Skeletal muscle satellite cell (primary cell): ENCODE results near the gene GTF2F2. TPM values are rescaled to one million over a fixed set of nuclear protein-coding genes. Genes with fewer than 3 reads are reported as not detected.
A peak's percentile ranks its signal among the peaks of the same experiment; 100 is the strongest.

Experiments
- H3K27me3 ChIP-seq: 2 replicates; pipeline ENCODE4 v1.7.0; 2013; ENCODE audit warnings: low read length; ENCODE audit not compliant: control insufficient read depth, insufficient read depth
- H3K36me3 ChIP-seq: 2 replicates; pipeline ENCODE4 v1.7.0; 2013; ENCODE audit warnings: mild to moderate bottlenecking, control low read depth, low read length; ENCODE audit not compliant: insufficient read depth
- H3K4me1 ChIP-seq: 2 replicates; pipeline ENCODE4 v1.7.0; 2013; ENCODE audit warnings: low read length; ENCODE audit not compliant: control insufficient read depth, insufficient read depth
- H3K4me2 ChIP-seq: 2 replicates; pipeline ENCODE4 v1.7.0; 2013; ENCODE audit warnings: mild to moderate bottlenecking, low read length
- H3K4me3 ChIP-seq: 2 replicates; pipeline ENCODE4 v1.7.0; 2013; ENCODE audit warnings: low read length
- H3K9ac ChIP-seq: 2 replicates; pipeline ENCODE4 v1.7.0; 2013; ENCODE audit warnings: mild to moderate bottlenecking, low read depth, low read length, moderate library complexity
- H3K9me3 ChIP-seq: replicated peaks from 2 replicates; pipeline ENCODE4 v1.7.0; 2013; ENCODE audit warnings: mild to moderate bottlenecking, control low read depth, low read length
- total RNA-seq: library from RNA; depleted of rRNA; stranded (reverse); fragments of >200 nt; gene quantifications from 2 replicates; pipeline ENCODE4 v1.2.3, GENCODE V29; 2012; rRNA removed

Gene GTF2F2, protein sequence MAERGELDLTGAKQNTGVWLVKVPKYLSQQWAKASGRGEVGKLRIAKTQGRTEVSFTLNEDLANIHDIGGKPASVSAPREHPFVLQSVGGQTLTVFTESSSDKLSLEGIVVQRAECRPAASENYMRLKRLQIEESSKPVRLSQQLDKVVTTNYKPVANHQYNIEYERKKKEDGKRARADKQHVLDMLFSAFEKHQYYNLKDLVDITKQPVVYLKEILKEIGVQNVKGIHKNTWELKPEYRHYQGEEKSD
- 19.7 and 23.1 TPM in 2 replicates for total RNA-seq

GRCh38 chr13:45119991-45120864 is at the start of gene GTF2F2:
TSS of gene GTF2F2 (plus strand) at chr13:45120510. CDS start at chr13:45120656, 146 bp downstream.
- Histone ChIP-seq H3K4me3 (peak within 1 kb of the TSS; percentile 87), H3K4me1 (peaks cover 14% of the 10 kb centered on the region), H3K9ac (peak within 1 kb of the TSS; percentile 91), H3K9me3 (no peaks in the 10 kb centered on the region), H3K27me3 (no peaks in the 10 kb centered on the region), H3K4me2 (peak within 1 kb of the TSS; percentile 92), H3K36me3 (no peaks in the 10 kb centered on the region)

DNA sequence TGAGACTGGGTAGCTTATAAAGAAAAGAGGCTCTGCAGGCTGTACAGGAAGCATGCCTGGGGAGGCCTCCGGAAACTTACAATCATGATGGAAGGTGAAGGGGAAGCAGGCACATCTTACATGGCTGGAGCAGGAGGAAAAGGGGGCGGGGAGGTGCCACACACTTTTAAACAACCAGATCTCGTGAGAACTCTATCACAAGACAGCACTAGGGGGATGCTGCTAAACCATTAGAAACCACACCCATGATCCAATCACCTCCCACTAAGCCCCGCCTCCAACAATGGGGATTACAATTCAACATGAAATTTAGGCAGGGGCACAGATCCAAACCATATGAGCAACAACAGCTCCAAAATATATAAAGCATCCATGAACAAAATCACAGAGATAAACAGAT is 46.5 kb upstream of the GTF2F2 start:
- Histone ChIP-seq H3K4me2 (no peak overlapping the region), H3K4me3 (no peak overlapping the region), H3K9me3 (no peaks in the 10 kb centered on the region), H3K9ac (no peak overlapping the region), H3K4me1 (no peaks in the 10 kb centered on the region), H3K27me3 (peaks cover 11% of the 10 kb centered on the region), H3K36me3 (no peaks in the 10 kb centered on the region)

GRCh38 chr13:45074721-45075120 is 45.6 kb upstream of the GTF2F2 start:
- H3K4me3 ChIP-seq: no peak overlapping the region
- H3K9me3 ChIP-seq: no peaks in the 10 kb centered on the region
- no peaks in the 10 kb centered on the region for H3K36me3 ChIP-seq
- peaks cover 13% of the 10 kb centered on the region for H3K27me3 ChIP-seq
- H3K4me2 ChIP-seq: no peak overlapping the region
- H3K9ac ChIP-seq: no peak overlapping the region
- H3K4me1 ChIP-seq: no peaks in the 10 kb centered on the region

GRCh38 chr13:45078003-45078402 is 42.3 kb upstream of the GTF2F2 start:
- Histone ChIP-seq H3K27me3 (peaks cover 21% of the 10 kb centered on the region), H3K9ac (no peak overlapping the region), H3K4me2 (no peak overlapping the region), H3K9me3 (no peaks in the 10 kb centered on the region), H3K36me3 (no peaks in the 10 kb centered on the region), H3K4me1 (peaks cover 7% of the 10 kb centered on the region), H3K4me3 (no peak overlapping the region)

GRCh38 chr13:45082964-45083363 is 37.3 kb upstream of the GTF2F2 start:
- H3K27me3 ChIP-seq: peaks cover 25% of the 10 kb centered on the region
- H3K4me1 ChIP-seq: peaks cover 14% of the 10 kb centered on the region
- H3K4me2 ChIP-seq: no peak overlapping the region
- no peak overlapping the region for H3K9ac ChIP-seq
- H3K9me3 ChIP-seq: no peaks in the 10 kb centered on the region
- H3K36me3 ChIP-seq: no peaks in the 10 kb centered on the region
- H3K4me3 ChIP-seq: no peak overlapping the region

DNA sequence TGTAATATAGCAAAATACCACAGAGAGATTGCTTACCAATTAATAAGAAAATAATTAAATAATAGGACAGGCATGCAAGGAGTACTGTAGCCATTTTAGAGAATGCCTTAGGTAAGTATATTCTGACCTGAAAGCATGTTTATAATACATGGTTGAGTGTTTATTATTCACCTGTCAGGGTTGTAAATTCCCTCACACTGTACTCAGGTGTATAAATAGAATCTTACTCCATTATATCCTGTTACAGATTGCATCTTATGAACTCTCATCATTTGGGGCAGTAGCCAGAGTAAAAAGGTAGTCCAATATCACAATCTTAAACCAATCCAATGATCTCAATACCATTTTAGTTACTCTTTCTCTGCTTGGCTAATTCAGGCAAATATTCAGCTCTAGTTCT is 35.8 kb upstream of the GTF2F2 start:
- peaks cover 14% of the 10 kb centered on the region for H3K4me1 ChIP-seq
- no peaks in the 10 kb centered on the region for H3K9me3 ChIP-seq
- no peaks in the 10 kb centered on the region for H3K36me3 ChIP-seq
- no peak overlapping the region for H3K9ac ChIP-seq
- H3K4me3 ChIP-seq: no peak overlapping the region
- no peak overlapping the region for H3K4me2 ChIP-seq
- peaks cover 12% of the 10 kb centered on the region for H3K27me3 ChIP-seq

DNA sequence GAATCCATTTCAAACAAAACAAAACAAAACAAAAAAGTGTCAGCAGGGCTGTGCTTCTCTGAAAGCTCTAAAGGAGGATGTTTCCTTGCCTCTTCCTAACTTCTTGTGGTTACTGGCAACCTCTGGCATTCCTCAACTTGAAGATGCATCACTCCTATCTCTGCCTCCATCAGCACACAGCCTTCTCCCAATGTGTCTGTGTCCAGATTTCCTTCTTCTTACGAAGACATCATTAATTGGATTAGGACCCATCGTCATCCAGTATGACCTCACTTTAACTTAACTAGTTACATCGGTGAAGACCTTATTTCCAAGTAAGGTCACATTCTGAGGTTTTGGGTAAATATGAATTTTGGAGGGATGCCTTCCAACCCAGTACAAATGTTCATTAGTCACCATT is 33.8 kb upstream of the GTF2F2 start:
- Histone ChIP-seq H3K9ac (no peak overlapping the region), H3K4me2 (no peak overlapping the region), H3K9me3 (no peaks in the 10 kb centered on the region), H3K4me3 (no peak overlapping the region), H3K27me3 (peaks cover 4% of the 10 kb centered on the region), H3K4me1 (peaks cover 14% of the 10 kb centered on the region), H3K36me3 (no peaks in the 10 kb centered on the region)

- Histone ChIP-seq H3K36me3 (no peaks in the 10 kb centered on the region), H3K27me3 (no peaks in the 10 kb centered on the region), H3K4me2 (no peak overlapping the region), H3K9ac (no peak overlapping the region), H3K9me3 (no peaks in the 10 kb centered on the region), H3K4me1 (peaks cover 3% of the 10 kb centered on the region), H3K4me3 (no peak overlapping the region)
Observed at GRCh38 chr13:45092663-45093062, 27.6 kb upstream of the GTF2F2 start.

DNA sequence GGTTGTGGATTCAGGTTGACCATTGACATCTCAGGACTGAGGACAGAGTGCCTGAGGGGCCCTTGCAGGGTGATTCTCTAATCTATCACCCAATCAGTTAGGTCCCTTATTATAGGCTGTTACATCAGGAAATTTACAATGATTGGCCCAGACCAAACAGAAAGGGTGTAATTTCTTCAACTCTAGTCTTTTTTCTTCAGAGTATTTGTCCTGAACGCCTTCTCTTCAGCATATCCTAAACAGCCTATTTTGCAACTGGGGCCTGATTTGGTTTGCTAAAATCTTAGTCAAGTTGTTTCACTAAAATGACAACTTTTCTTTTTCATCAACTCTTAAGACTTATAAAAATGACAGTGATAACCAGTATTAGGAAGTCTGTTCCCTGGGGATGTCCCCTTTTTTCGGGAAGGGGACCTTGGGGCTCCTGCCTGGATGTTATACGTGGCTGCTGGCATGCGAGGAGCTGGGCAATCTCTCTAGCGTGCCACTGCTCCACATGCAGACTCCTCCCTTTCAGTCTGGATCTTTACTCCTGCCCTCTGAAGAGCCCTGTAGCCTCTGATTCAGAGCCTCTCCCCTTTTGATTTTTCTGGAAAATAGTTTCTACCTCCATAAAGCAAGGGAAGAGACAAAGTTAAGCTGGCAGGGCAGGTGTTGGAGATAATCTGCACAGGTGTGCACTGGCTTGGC is 19.6 kb upstream of the GTF2F2 start:
- Histone ChIP-seq H3K36me3 (no peaks in the 10 kb centered on the region), H3K4me1 (no peaks in the 10 kb centered on the region), H3K4me3 (no peak overlapping the region), H3K9me3 (no peaks in the 10 kb centered on the region), H3K9ac (no peak overlapping the region), H3K4me2 (no peak overlapping the region), H3K27me3 (peaks cover 3% of the 10 kb centered on the region)

DNA sequence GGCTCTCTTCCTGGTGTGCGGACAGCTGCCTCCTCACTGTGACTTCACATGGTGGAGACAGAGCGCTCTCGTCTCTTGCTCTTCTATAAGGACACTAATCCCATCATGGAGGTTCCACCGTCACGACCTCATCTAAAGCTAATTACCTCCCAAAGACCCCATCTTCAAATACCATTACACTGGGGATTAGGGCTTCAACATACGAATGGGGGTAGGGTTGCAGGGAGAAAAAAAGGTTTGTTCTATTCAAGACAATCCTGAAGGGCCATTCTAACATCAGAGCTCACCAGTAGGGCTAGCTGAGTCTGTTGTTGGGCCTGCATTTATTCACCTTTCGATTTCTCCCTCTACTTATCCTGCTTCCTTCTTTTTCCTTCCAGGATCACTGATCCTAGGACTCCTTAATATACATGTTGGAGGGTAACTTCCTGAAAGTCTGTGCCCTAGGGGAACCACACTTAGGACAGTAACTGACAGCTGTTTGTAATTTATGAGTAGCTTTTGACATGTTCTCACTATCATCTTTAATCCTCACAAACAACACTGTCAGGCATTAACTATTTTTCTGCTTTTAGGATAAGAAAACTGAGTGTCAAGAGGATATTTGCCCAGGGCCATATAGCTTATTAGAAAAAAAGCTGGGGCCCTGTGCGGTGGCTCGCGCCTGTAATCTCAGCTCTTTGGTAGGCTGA is 18.8 kb upstream of the GTF2F2 start:
- no peaks in the 10 kb centered on the region for H3K9me3 ChIP-seq
- no peak overlapping the region for H3K4me3 ChIP-seq
- no peak overlapping the region for H3K9ac ChIP-seq

GRCh38 chr13:45102136-45102507 is 18.2 kb upstream of the GTF2F2 start:
- H3K9me3 ChIP-seq: no peaks in the 10 kb centered on the region
- H3K27me3 ChIP-seq: peaks cover 7% of the 10 kb centered on the region
- H3K9ac ChIP-seq: no peak overlapping the region
- no peaks in the 10 kb centered on the region for H3K4me1 ChIP-seq
- no peak overlapping the region for H3K4me3 ChIP-seq
- no peak overlapping the region for H3K4me2 ChIP-seq
- H3K36me3 ChIP-seq: no peaks in the 10 kb centered on the region

More for the DNA sequence above, 18.8 kb upstream of the GTF2F2 start:
- peaks cover 7% of the 10 kb centered on the region for H3K27me3 ChIP-seq
- no peaks in the 10 kb centered on the region for H3K4me1 ChIP-seq
- no peak overlapping the region for H3K4me2 ChIP-seq
- no peaks in the 10 kb centered on the region for H3K36me3 ChIP-seq
